ENCODE data around the gene CDK5. TPM values are rescaled to one million over a fixed set of nuclear protein-coding genes. Genes with fewer than 3 reads are reported as not detected.

CDK5 gene
- total and polyA plus RNA-seq, 9 of the 15 experiments (the other 6 are each of a cell fraction or from before 2014, with no cell fraction given) = 3.2 to 38.0 (median 27.5) TPM

DNA sequence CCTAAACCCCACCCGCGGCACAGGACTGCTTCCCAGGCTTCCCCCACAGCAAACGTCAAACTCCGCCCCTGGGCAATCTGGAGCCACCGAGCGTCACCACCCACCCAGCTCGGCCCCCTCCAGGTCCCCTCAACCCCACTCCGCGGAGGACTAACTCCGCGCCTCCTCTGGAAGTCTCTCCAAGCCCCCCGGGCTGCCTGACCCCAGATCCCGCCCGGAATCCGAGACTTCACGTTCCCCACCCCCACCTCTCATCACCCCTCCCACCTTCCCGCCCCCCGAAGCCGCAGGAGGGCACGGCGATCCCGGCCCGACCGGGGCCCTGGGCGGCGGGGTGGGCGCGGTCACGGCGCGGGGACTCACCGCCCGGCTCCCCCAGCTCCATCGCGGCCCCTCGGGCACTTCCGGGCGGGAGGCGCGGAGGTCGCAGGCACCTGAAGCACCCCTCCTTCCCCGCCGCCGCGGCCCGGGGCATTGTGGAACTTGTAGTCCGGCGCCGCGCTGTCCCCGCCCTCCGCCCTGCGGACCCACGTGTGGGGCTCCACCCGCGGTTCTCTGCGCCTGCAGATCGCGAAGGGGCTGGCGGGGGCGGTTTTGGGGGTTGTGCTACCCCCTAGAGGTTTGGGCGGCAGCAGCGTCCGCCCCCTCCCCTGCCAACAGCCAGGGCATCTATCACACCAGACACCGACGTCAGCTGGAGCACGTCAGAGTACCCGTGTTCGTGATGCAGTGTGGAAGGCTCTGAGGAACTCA lies 25.6 kb upstream of the CDK5 start, which contains the start of gene TMUB1 (continued):
- TF ChIP-seq MLX (CRISPR knock-in tag; conservative IDR thresholded peaks at IDR 0.05) (0 out of 4 replicates have a peak, but pooled peaks of 1 of the 2 experiments have one; percentile 64), L3MBTL2 (IDR thresholded peaks at IDR 0.05) (peak; percentile 64), ZNF707 (CRISPR knock-in tag; conservative IDR thresholded peaks at IDR 0.05) (no peak), NFE2 (IDR thresholded peaks at IDR 0.05; ENCODE audit: low read depth) (no peak), MCM2 (IDR thresholded peaks at IDR 0.05; ENCODE audit: low read depth) (no peak), MBD2 (IDR thresholded peaks at IDR 0.05; ENCODE audit: borderline replicate concordance, low read depth) (peak; percentile 26; the same call in 1 of the 2 replicates), MTA1 (IDR thresholded peaks at IDR 0.05; ENCODE audit: borderline replicate concordance) (peak; percentile 46; the same call in 1 of the 2 replicates), RB1 (IDR thresholded peaks at IDR 0.05; ENCODE audit: low read depth) (peak; percentile 89), NEUROD1 (IDR thresholded peaks at IDR 0.05; ENCODE audit: borderline replicate concordance, low read depth, low read length, partially characterized antibody) (peak; percentile 20), GABPA (tag; conservative IDR thresholded peaks at IDR 0.05; ENCODE audit: low read depth) (no peak), SP1 (CRISPR knock-in tag; IDR thresholded peaks at IDR 0.05) (peak; percentile 59), HNRNPK (IDR thresholded peaks at IDR 0.05; ENCODE audit: low read depth, low read length, poor library complexity, severe bottlenecking) (peak; percentile 48)
- TF ChIP-seq, protein P1, sequence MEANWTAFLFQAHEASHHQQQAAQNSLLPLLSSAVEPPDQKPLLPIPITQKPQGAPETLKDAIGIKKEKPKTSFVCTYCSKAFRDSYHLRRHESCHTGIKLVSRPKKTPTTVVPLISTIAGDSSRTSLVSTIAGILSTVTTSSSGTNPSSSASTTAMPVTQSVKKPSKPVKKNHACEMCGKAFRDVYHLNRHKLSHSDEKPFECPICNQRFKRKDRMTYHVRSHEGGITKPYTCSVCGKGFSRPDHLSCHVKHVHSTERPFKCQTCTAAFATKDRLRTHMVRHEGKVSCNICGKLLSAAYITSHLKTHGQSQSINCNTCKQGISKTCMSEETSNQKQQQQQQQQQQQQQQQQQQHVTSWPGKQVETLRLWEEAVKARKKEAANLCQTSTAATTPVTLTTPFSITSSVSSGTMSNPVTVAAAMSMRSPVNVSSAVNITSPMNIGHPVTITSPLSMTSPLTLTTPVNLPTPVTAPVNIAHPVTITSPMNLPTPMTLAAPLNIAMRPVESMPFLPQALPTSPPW (CRISPR knock-in tag; IDR thresholded peaks at IDR 0.05) = peak; percentile 95
- TF ChIP-seq, protein P2, sequence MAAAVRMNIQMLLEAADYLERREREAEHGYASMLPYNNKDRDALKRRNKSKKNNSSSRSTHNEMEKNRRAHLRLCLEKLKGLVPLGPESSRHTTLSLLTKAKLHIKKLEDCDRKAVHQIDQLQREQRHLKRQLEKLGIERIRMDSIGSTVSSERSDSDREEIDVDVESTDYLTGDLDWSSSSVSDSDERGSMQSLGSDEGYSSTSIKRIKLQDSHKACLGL (CRISPR knock-in tag; IDR thresholded peaks at IDR 0.05; ENCODE audit: borderline replicate concordance, poor library complexity, severe bottlenecking) = peak; percentile 89

Measured in K562 (cell line).